ENCODE measurements around the gene PDGFB.

Gene PDGFB

DNA sequence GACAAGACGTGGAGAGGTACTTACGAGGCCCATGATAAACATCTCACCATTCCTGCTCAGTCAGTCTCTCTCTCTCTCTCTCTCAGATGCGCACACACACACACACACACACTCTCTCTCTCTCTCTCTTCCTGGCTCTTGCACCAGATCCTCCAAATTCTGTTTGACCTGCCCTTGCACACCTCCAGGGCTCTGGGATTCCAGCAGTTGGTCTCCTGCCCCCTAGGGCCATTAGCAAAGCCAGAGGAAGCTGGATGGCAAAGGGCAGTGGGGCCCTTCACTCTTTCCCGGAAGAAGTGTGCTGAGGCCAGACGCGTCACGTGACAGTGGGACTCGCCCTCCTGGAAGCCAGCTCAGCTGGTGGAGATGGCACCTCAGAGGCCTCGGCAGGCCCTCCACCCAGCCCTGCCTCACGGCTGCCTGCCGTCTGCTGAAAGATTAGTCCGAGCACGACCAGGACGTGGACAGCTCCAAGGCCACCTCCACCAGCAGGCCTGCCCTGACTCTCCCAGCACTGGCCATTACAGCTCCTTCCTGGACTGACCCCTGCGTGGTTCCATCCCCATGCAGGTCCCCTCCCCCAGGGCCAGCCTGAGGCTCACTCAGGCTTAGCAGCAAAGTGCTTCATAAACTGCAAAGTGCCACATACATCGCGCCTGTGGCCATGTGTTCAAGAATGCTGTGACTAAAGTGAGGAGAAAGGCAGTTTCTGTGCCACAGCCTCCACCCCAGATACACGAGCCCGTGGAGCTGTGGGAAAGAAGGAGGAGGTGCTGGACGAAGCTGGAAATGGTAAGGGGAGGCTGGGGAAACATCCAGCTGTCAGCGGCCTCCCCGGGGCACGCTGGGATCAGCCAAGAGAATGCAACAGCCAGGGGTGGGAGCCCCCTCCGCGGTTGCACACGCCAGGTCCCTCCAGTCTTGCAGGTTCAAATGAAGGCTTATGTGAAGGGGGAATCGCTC is 3.7 kb downstream of the PDGFB start:
- Histone ChIP-seq H3K4me1 (ENCODE audit: control insufficient read depth, insufficient read depth, low read length) (no peaks in the 10 kb centered on the region), H3K27me3 (ENCODE audit: control insufficient read depth, insufficient read depth, low read length) (peaks cover 13% of the 10 kb centered on the region), H3K9ac (ENCODE audit: low read length) (no peak overlapping the region), H3K4me3 (ENCODE audit: low read length) (peak overlapping the region; percentile 19), H3K36me3 (ENCODE audit: control insufficient read depth, insufficient read depth, low read length) (no peaks in the 10 kb centered on the region), H3K27ac (ENCODE audit: low read depth, low read length) (peak overlapping the region; percentile 27)

DNA sequence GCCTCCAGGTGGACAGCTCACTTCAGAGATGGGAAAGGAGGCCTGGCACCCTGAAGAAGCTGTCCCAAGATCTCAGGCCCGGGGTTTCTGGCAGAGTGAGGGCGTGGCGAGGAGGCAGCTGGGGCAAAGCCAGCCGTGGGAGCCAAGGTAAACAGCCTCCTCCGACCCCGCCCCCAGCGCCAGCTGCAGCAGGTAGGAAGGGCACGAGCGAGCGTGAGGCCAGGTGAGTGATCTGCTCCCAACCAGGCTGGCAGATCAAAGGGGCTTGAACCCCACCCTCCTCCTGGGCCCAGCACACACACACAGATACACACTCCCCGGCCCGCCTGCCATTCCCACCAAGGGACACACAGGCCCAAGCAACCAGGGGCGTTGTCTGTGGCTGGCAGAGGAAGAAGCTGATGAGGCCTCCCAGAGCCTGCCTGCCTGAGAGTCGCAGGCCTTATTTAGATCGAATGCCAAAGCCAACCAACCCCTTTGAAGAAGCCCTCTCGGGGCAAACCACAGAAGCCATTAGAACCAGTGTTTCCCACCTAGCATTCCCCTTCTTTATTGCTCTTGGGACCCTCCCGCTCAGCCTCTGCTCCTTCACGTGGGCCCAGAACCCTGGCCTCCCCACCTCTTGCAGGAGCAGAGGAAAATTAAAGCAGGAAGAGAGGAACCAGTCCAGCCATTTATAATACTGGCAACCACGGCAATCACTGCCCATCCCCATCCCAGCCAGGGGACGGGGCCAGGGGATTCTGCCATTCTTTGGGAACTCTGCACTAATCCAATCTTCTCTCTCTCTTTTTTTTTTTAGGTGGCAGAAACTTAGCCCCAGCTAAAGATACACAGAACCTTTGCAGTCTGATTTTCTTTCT is 5.0 kb downstream of the PDGFB start:
- Histone ChIP-seq H3K4me3 (ENCODE audit: low read length) (no peak overlapping the region), H3K27ac (ENCODE audit: low read depth, low read length) (peak overlapping the region; percentile 27), H3K4me1 (ENCODE audit: control insufficient read depth, insufficient read depth, low read length) (no peaks in the 10 kb centered on the region), H3K36me3 (ENCODE audit: control insufficient read depth, insufficient read depth, low read length) (no peaks in the 10 kb centered on the region), H3K9ac (ENCODE audit: low read length) (no peak overlapping the region), H3K27me3 (ENCODE audit: control insufficient read depth, insufficient read depth, low read length) (peaks cover 12% of the 10 kb centered on the region)

DNA sequence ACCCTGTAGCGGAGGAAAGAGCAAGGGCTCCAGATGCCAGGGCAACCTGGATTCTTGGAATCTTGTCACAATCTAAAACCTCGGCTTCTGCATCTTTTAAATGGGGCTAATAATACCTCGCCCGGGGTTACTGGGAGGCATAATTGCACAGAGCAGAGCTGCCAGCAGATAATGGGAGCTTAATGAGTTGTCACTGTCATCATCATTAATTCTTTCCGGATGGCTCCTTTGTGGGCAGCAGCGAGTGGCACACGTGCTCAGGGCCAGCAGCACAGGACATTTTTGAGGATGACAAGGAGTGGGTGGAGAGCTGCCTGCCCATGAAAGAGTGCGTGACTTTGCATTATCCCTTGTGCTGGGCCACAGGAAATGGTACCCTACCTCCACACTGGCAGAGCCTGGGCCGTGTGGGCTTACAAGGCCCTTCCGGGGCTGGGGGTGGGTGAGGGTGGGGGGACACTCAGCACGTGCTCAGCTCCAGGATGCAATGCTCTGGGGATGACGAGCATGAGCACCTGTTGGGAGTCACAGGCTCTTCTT is 5.7 kb downstream of the PDGFB start:
- no peaks in the 10 kb centered on the region for H3K4me1 ChIP-seq (ENCODE audit: control insufficient read depth, insufficient read depth, low read length)
- H3K27ac ChIP-seq (ENCODE audit: low read depth, low read length): no peak overlapping the region
- no peak overlapping the region for H3K9ac ChIP-seq (ENCODE audit: low read length)
- H3K27me3 ChIP-seq (ENCODE audit: control insufficient read depth, insufficient read depth, low read length): peaks cover 12% of the 10 kb centered on the region
- no peak overlapping the region for H3K4me3 ChIP-seq (ENCODE audit: low read length)
- H3K36me3 ChIP-seq (ENCODE audit: control insufficient read depth, insufficient read depth, low read length): no peaks in the 10 kb centered on the region

DNA sequence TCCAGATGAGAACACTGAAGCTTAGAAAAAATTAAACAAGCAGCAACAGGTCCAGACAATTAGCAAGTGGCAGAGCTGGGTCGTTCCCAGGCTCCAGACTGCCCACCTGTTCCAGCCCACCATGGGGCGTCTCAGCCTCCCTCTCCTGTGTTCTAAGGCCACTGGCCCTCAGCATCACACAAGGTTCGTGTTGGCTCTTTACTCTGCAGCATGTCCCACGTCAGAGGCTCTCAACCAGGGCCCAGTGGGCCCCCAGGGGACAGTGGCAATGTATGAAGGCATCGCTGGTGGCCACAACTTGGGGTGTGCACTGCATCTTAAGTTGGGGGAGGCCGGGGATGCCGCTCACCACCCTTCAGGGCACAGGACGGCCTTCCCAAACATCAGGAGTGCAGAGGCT is 6.2 kb downstream of the PDGFB start:
- Histone ChIP-seq H3K4me1 (ENCODE audit: control insufficient read depth, insufficient read depth, low read length) (no peaks in the 10 kb centered on the region), H3K4me3 (ENCODE audit: low read length) (no peak overlapping the region), H3K36me3 (ENCODE audit: control insufficient read depth, insufficient read depth, low read length) (no peaks in the 10 kb centered on the region), H3K9ac (ENCODE audit: low read length) (no peak overlapping the region), H3K27ac (ENCODE audit: low read depth, low read length) (no peak overlapping the region), H3K27me3 (ENCODE audit: control insufficient read depth, insufficient read depth, low read length) (peaks cover 11% of the 10 kb centered on the region)

DNA sequence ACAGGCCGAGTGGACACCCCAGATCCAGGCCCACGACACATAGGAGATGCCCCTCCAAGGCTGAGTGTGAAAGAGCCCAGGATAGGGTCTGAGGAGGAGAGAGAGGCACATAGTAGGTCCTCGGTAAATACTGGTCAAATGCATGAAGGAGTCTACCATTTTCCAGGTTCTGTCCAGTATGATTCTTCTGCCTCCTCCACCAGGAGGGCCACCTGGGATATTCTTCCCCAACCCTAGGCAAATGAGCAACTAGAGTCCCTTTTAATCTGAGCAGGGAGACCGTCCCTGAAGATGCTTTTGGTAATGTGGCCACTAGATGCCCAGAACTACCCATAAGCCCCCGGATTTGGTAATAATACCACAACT is 6.7 kb downstream of the PDGFB start:
- Histone ChIP-seq H3K27me3 (ENCODE audit: control insufficient read depth, insufficient read depth, low read length) (peaks cover 7% of the 10 kb centered on the region), H3K9ac (ENCODE audit: low read length) (no peak overlapping the region), H3K4me3 (ENCODE audit: low read length) (no peak overlapping the region), H3K27ac (ENCODE audit: low read depth, low read length) (no peak overlapping the region), H3K4me1 (ENCODE audit: control insufficient read depth, insufficient read depth, low read length) (no peaks in the 10 kb centered on the region), H3K36me3 (ENCODE audit: control insufficient read depth, insufficient read depth, low read length) (no peaks in the 10 kb centered on the region)

DNA sequence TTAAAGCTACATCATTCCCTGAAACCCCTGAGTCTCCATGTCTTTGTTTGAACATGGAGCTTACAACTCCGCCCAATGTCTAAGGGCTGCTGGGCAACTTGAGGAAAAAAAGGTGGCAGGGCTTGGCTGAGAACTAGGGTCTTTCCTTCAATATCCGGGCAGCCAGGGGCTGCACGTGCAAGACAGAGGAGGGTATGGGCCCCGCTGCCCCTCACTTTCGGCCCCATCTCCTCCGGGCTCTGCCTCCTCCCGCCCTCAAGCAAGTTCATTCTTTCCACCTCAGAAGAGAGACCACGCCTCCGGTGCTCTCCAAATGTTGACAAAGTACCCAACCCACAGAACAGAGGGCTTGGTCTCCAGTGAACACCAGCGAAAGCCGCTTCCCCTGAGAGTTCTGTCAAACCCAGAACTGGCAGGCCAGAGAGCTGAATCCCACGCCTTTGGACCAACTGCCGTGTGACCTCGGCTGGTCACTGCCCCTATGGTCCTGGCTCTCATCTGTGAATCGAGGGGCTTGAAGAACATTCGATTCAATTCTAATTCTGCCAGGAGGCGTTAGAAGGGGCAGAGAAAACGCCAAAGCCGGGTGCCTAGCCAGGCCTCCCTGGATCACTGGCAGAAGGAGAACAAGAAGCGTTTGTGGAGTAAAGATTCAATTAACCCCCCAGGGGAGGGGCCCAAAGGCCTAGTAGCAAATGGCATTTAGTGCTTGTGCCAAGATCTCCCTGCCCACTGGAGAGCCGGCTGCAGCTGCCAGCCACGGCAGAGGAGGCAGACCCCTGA is 7.3 kb downstream of the PDGFB start:
- no peak overlapping the region for H3K4me3 ChIP-seq (ENCODE audit: low read length)
- no peak overlapping the region for H3K9ac ChIP-seq (ENCODE audit: low read length)
- H3K27ac ChIP-seq (ENCODE audit: low read depth, low read length): no peak overlapping the region
- H3K36me3 ChIP-seq (ENCODE audit: control insufficient read depth, insufficient read depth, low read length): no peaks in the 10 kb centered on the region
- no peaks in the 10 kb centered on the region for H3K4me1 ChIP-seq (ENCODE audit: control insufficient read depth, insufficient read depth, low read length)
- H3K27me3 ChIP-seq (ENCODE audit: control insufficient read depth, insufficient read depth, low read length): peaks cover 7% of the 10 kb centered on the region

DNA sequence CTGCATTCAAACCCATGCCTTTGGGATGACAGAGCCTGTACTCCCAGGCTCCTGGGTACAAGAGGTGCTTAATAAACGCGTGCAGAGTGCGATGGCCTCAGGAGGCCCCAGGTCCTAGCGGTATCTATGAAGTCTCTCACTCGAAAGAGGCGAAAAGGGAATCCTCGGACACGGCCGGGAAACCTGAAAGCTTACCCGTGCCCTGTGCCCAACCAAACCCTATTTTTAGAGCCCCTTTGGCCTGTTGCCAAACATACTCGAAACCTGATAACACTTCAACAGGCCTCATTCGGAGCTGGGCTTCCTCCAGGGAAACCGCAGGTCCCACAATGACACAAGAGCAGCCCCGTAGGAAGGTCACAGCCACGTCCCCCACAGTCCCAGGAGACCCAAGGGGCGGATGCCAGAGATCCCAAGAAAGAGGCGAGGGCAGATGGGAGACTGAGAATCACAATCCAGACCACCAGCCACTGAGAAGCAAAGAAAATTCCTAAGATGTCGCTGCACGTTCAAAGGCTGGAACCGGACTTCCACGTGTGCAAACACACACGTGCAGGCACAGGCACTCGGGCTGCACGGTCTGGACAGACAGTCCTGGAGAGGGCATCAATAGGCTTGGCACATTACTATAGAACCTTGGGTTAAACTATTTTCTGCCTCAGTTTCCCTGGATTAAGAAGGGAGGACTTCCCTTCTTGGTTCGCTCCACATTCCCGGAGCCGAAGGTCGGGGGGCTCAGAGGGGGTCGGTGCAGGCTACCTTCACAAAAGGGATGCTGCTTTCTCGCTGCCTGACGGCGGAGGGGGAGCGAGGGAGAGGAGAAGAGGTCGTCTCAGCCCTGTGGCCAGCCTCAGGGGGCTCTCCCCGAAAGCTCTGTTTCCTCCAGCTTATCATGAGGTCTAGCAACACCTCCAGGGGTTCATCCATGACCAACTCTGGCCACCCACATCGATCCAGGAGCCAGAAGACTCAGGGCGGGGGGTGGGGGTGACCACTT is 8.2 kb downstream of the PDGFB start:
- H3K4me3 ChIP-seq (ENCODE audit: low read length): no peak overlapping the region
- no peaks in the 10 kb centered on the region for H3K4me1 ChIP-seq (ENCODE audit: control insufficient read depth, insufficient read depth, low read length)
- H3K27ac ChIP-seq (ENCODE audit: low read depth, low read length): no peak overlapping the region
- H3K27me3 ChIP-seq (ENCODE audit: control insufficient read depth, insufficient read depth, low read length): peaks cover 7% of the 10 kb centered on the region
- H3K36me3 ChIP-seq (ENCODE audit: control insufficient read depth, insufficient read depth, low read length): no peaks in the 10 kb centered on the region
- H3K9ac ChIP-seq (ENCODE audit: low read length): peak overlapping the region; percentile 32

DNA sequence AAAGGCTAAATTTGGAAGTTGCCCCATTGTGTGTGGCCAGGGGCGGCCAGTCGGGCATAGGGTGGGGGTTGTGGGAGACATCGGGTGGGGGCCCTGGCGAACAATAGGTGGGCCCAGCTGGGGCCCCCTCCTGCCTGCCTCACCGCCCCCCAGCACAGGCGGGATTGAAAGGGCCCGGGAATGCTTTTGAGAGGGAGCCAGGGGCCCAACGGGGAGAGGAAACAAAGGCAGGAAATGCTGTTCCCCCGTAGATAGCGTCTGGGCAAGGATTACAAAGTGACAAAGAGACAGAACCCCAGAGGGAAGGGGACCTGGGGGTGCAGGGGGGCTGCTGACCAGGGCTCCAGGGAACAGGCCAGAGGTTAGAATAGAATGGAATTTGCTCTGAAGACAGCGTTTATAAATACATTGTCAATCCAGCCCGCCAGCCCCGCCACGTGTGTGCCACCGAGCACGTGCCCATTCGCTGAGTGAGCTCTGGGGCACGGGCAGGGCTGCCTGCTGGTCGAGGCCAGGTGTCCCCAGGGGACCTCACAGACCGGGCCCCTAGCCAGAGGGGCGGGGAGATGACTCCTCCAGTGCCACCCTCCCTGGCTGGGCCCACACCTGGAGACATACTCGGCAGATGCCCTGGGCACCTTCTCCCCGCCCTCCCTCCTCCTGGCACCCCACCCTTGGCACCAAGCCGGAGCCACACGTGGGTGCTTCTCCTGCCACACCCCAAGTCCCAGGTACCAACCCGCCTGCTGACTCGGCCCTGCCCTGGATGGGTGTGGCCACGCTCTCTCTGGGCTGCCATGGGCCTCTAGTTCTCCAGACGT is 9.7 kb downstream of the PDGFB start:
- Histone ChIP-seq H3K36me3 (ENCODE audit: control insufficient read depth, insufficient read depth, low read length) (no peaks in the 10 kb centered on the region), H3K9ac (ENCODE audit: low read length) (no peak overlapping the region), H3K27me3 (ENCODE audit: control insufficient read depth, insufficient read depth, low read length) (peaks cover 7% of the 10 kb centered on the region), H3K4me1 (ENCODE audit: control insufficient read depth, insufficient read depth, low read length) (no peaks in the 10 kb centered on the region), H3K4me3 (ENCODE audit: low read length) (no peak overlapping the region), H3K27ac (ENCODE audit: low read depth, low read length) (peak overlapping the region; percentile 35)

DNA sequence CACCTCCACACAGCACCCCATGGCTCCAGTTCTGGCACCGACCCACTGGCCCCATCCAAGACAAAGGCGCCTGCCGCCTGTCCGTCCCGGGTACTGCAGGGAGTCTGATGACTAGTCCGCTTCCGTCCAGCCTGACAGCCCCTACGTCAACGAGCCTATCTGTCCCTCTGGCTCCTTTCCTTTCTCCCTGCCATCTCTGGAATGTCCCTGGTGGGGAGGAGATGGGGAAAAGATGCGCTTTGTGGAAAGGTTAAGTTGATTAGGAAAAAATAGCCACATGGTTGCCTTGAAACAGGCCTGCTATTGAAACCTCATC is 10.4 kb downstream of the PDGFB start:
- Histone ChIP-seq H3K36me3 (ENCODE audit: control insufficient read depth, insufficient read depth, low read length) (no peaks in the 10 kb centered on the region), H3K9ac (ENCODE audit: low read length) (no peak overlapping the region), H3K27me3 (ENCODE audit: control insufficient read depth, insufficient read depth, low read length) (peaks cover 7% of the 10 kb centered on the region), H3K4me3 (ENCODE audit: low read length) (no peak overlapping the region), H3K27ac (ENCODE audit: low read depth, low read length) (peak overlapping the region; percentile 57), H3K4me1 (ENCODE audit: control insufficient read depth, insufficient read depth, low read length) (no peaks in the 10 kb centered on the region)

DNA sequence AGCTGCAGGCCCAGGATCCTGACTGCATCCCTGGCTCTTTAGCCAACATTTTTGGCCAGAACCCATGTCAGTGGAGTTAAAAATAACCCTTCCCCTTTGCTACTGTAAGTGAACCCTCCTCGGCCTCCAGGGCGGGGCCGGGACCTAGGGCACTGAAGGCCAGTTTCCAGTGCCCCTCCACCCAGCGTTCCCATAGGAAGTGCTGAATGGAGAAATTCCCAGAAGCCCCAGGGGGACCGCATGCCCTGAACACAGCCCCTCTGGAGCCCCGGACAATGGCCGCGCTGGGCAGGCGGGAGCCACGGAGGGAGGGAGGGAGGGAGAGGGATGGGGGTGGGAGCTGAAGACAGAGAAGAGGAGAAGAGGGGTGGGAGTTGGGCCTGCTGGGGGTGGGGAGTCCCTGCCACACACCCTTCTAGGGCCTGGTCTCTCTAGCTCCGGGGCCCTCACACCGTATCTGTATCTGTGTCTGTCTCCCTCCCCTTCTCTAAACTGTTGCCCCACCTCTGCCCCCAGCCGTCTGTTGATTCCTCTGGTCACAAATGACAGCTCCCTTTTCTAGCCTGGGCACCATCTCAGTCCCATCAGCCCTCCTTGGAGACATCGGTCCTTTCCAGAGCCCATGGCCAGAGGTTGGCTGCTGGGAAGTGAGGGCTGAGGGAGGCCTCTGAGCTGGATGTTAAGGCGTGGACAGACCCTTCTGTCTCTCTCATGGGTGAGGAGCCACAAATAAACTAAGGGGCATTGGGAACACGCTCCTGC is 10.9 kb downstream of the PDGFB start:
- Histone ChIP-seq H3K9ac (ENCODE audit: low read length) (no peak overlapping the region), H3K36me3 (ENCODE audit: control insufficient read depth, insufficient read depth, low read length) (no peaks in the 10 kb centered on the region), H3K27me3 (ENCODE audit: control insufficient read depth, insufficient read depth, low read length) (peaks cover 7% of the 10 kb centered on the region), H3K4me3 (ENCODE audit: low read length) (no peak overlapping the region), H3K4me1 (ENCODE audit: control insufficient read depth, insufficient read depth, low read length) (no peaks in the 10 kb centered on the region), H3K27ac (ENCODE audit: low read depth, low read length) (peak overlapping the region; percentile 57)

Data from rectal smooth muscle tissue (tissue), 1 donor.